ENCODE results near the gene COX7A2. TPM values are rescaled to one million over a fixed set of nuclear protein-coding genes. Genes with fewer than 3 reads are reported as not detected.

COX7A2 gene
- total RNA-seq, 1 experiment from 2014 or later, result 524 TPM

DNA sequence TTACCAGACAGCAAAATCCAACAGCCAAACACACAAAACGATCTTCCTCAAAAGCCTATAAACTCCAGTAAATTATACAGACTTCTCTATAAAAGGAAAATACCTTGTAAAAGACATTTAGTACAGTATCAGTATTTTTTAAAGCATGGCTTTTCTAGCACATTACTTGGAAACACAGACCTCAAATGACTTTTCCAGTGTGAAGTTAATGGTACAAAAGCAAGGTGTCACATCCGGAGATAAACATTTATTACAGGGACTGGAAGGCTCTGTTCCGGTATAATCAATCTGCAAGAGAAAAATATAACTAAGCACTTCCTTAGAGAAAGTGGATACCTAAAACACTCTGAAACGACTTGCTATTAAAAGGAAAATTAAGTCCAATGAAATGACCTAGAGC is 23.9 kb upstream of the COX7A2 start:
- Histone ChIP-seq H3K36me3 (ENCODE audit: low read depth) (peaks cover 11% of the 10 kb centered on the region; the same call in 1 of the 2 replicates), H2AFZ (no peak overlapping the region), H3K4me3 (no peak overlapping the region), H3K4me1 (replicated peaks; ENCODE audit: insufficient read depth) (peaks cover 7% of the 10 kb centered on the region; the same call in 1 of the 2 replicates), H3K4me2 (no peak overlapping the region), H3F3A (ENCODE audit: insufficient read depth, low read depth) (peaks cover 3% of the 10 kb centered on the region), H4K20me1 (ENCODE audit: insufficient read depth) (peaks cover 22% of the 10 kb centered on the region), H3K9me3 (ENCODE audit: insufficient read depth, low read depth) (0 out of 2 replicates have a peak, but pooled peaks cover 3% of the 10 kb centered on the region), H3K27ac (no peak overlapping the region), H3K27me3 (ENCODE audit: insufficient read depth, low read depth) (no peaks in the 10 kb centered on the region), H3K79me2 (ENCODE audit: low read depth) (peaks cover 31% of the 10 kb centered on the region), H3K9me2 (ENCODE audit: insufficient read depth) (no peaks in the 10 kb centered on the region)
- CTCF ChIA-PET, result interaction anchor here (0.6 to 1.3 kb wide), 4 partner anchors 58 to 434 kb away, joined by 3 read pairs; no protein-coding TSS in a partner anchor
- BruUV-seq (replicated peaks), result no TSS peak
- POLR2A ChIA-PET (ENCODE audit: unreplicated experiment), result interaction anchor here (0.7 kb wide), 1 partner anchor 23 kb away, joined by 6 read pairs; no protein-coding TSS in a partner anchor
- TF ChIP-seq, protein P1, sequence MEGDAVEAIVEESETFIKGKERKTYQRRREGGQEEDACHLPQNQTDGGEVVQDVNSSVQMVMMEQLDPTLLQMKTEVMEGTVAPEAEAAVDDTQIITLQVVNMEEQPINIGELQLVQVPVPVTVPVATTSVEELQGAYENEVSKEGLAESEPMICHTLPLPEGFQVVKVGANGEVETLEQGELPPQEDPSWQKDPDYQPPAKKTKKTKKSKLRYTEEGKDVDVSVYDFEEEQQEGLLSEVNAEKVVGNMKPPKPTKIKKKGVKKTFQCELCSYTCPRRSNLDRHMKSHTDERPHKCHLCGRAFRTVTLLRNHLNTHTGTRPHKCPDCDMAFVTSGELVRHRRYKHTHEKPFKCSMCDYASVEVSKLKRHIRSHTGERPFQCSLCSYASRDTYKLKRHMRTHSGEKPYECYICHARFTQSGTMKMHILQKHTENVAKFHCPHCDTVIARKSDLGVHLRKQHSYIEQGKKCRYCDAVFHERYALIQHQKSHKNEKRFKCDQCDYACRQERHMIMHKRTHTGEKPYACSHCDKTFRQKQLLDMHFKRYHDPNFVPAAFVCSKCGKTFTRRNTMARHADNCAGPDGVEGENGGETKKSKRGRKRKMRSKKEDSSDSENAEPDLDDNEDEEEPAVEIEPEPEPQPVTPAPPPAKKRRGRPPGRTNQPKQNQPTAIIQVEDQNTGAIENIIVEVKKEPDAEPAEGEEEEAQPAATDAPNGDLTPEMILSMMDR (conservative IDR thresholded peaks at IDR 0.05), result no peak
- TF ChIP-seq EZH2 (IDR thresholded peaks at IDR 0.05; ENCODE audit: low read depth), result no peak
- DNase-seq, result no peak
- intact Hi-C loops (cut with micrococcal nuclease; ENCODE audit: unreplicated experiment), result no loop called here

DNA sequence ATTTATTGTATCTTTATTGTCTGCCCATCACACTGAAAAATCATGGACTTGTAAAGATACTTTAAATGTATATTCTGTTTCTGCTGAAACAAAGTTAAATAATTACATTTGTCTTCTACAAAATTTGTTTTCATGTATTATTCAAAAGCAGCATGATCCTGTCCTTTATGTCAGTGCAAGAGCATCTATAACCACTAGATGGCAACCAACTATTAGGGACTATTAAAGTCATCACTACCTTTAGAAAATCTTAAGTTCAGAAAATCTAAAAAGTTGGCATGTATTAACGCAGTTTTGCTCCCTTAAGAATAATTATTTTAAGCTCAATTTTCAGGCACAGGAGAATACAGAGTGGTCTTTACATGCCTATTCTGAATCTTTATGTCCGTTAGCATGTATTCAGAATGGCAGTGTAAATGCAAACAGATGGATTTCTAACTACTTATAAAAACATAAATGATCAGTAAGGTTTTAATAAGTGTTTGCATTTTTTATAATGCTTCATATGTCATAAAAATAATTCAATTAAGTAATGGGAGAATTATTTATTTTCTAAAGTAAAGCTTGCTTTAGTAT is 23.2 kb upstream of the COX7A2 start:
- no peak overlapping the region for H3K4me2 ChIP-seq
- no peak for TF ChIP-seq EZH2 (IDR thresholded peaks at IDR 0.05; ENCODE audit: low read depth)
- TF ChIP-seq, protein P1 (conservative IDR thresholded peaks at IDR 0.05), result peak; percentile 84
- H3K27ac ChIP-seq, result no peak overlapping the region
- peaks cover 6% of the 10 kb centered on the region; the same call in 1 of the 2 replicates for H3K36me3 ChIP-seq (ENCODE audit: low read depth)
- H3K9me2 ChIP-seq (ENCODE audit: insufficient read depth), result no peaks in the 10 kb centered on the region
- peaks cover 7% of the 10 kb centered on the region; the same call in 1 of the 2 replicates for H3K4me1 ChIP-seq (replicated peaks; ENCODE audit: insufficient read depth)
- peaks cover 3% of the 10 kb centered on the region for H3F3A ChIP-seq (ENCODE audit: insufficient read depth, low read depth)
- H4K20me1 ChIP-seq (ENCODE audit: insufficient read depth), result peaks cover 22% of the 10 kb centered on the region
- no peak overlapping the region for H3K4me3 ChIP-seq
- ChIA-PET POLR2A (ENCODE audit: unreplicated experiment) (no interaction called here), CTCF (interaction anchor here (0.8 to 1.3 kb wide), 2 partner anchors 48 to 258 kb away, joined by 3 read pairs; no protein-coding TSS in a partner anchor)
- intact Hi-C loops (cut with micrococcal nuclease; ENCODE audit: unreplicated experiment), result loop anchor here (1.0 kb wide), 2 partner anchors 30 to 259 kb away; no protein-coding TSS in a partner anchor
- peaks cover 30% of the 10 kb centered on the region for H3K79me2 ChIP-seq (ENCODE audit: low read depth)
- H3K9me3 ChIP-seq (ENCODE audit: insufficient read depth, low read depth), result 0 out of 2 replicates have a peak, but pooled peaks cover 3% of the 10 kb centered on the region
- no peaks in the 10 kb centered on the region for H3K27me3 ChIP-seq (ENCODE audit: insufficient read depth, low read depth)
- no peak overlapping the region for H2AFZ ChIP-seq
- peak in 1 of 2 experiments; percentile 39 for DNase-seq
- BruUV-seq (replicated peaks), result no TSS peak

DNA sequence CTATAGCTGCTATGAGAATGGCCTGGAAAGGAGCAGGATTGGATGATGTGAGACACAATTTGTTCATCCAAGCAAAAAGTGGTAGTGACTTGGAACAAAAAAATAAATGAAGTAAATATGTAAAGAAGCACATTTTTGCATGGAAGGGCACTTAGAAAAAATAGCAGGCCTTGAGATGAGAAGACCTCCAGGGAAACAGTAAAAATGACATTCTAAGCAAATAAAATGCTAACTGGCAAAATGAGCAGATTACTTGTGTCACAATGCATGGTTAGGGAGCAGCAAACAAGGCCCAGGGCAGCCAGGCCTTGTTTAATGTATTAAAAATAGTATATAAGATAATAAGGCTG is 19.8 kb upstream of the COX7A2 start:
- H3K27me3 ChIP-seq (ENCODE audit: insufficient read depth, low read depth), result no peaks in the 10 kb centered on the region
- peaks cover 22% of the 10 kb centered on the region for H4K20me1 ChIP-seq (ENCODE audit: insufficient read depth)
- H3K9me2 ChIP-seq (ENCODE audit: insufficient read depth), result no peaks in the 10 kb centered on the region
- no peak overlapping the region for H2AFZ ChIP-seq
- DNase-seq, result no peak
- no peak overlapping the region for H3K4me2 ChIP-seq
- peaks cover 3% of the 10 kb centered on the region for H3F3A ChIP-seq (ENCODE audit: insufficient read depth, low read depth)
- H3K9me3 ChIP-seq (ENCODE audit: insufficient read depth, low read depth), result 0 out of 2 replicates have a peak, but pooled peaks cover 3% of the 10 kb centered on the region
- H3K4me3 ChIP-seq, result no peak overlapping the region
- TF ChIP-seq EZH2 (IDR thresholded peaks at IDR 0.05; ENCODE audit: low read depth), result no peak
- TF ChIP-seq, protein P1 (conservative IDR thresholded peaks at IDR 0.05), result no peak
- H3K36me3 ChIP-seq (ENCODE audit: low read depth), result peaks cover 11% of the 10 kb centered on the region; the same call in 1 of the 2 replicates
- no peak overlapping the region for H3K27ac ChIP-seq
- H3K79me2 ChIP-seq (ENCODE audit: low read depth), result peaks cover 8% of the 10 kb centered on the region
- no TSS peak for BruUV-seq (replicated peaks)
- peaks cover 6% of the 10 kb centered on the region; the same call in 1 of the 2 replicates for H3K4me1 ChIP-seq (replicated peaks; ENCODE audit: insufficient read depth)
- intact Hi-C loops (cut with micrococcal nuclease; ENCODE audit: unreplicated experiment), result loop anchor here (1.0 kb wide), 1 partner anchor 15 kb away; no protein-coding TSS in a partner anchor
- ChIA-PET POLR2A (ENCODE audit: unreplicated experiment) (no interaction called here), CTCF (interaction anchor here (0.7 kb wide), 1 partner anchor 34 kb away, joined by 3 read pairs; no protein-coding TSS in a partner anchor)
